Tibial nerve (tissue), 4 donors: Measurements from ENCODE around the gene CD300LB.

Source experiments
- EP300 ChIP-seq, 2 donors: sonication (generic); formaldehyde crosslinking; IDR thresholded peaks; one replicate each; pipeline ENCODE4 v1.6.1; 2017; ENCODE audit warnings: antibody characterized with exemption in 2 of 2, mild to moderate bottlenecking in 1 of 2
- POLR2A ChIP-seq, 2 donors: fragments of 450-650 bp; IDR thresholded peaks; one replicate each; pipeline ENCODE4 v1.6.1; 2017; ENCODE audit warnings: antibody characterized with exemption in 2 of 2, mild to moderate bottlenecking in 2 of 2, moderate library complexity in 2 of 2
- TF ChIP-seq, protein P1 (sequence below), 5 experiments: fragments of 200-600 bp in 3 of 5; fragments of 450-650 bp in 2 of 5; sonication (generic) in 3 of 5; IDR thresholded peaks; one replicate each; pipeline ENCODE4 v1.5.1; 2016 to 2019; ENCODE audit warnings: antibody characterized with exemption in 5 of 5, mild to moderate bottlenecking in 3 of 5, moderate library complexity in 2 of 5

DNA sequence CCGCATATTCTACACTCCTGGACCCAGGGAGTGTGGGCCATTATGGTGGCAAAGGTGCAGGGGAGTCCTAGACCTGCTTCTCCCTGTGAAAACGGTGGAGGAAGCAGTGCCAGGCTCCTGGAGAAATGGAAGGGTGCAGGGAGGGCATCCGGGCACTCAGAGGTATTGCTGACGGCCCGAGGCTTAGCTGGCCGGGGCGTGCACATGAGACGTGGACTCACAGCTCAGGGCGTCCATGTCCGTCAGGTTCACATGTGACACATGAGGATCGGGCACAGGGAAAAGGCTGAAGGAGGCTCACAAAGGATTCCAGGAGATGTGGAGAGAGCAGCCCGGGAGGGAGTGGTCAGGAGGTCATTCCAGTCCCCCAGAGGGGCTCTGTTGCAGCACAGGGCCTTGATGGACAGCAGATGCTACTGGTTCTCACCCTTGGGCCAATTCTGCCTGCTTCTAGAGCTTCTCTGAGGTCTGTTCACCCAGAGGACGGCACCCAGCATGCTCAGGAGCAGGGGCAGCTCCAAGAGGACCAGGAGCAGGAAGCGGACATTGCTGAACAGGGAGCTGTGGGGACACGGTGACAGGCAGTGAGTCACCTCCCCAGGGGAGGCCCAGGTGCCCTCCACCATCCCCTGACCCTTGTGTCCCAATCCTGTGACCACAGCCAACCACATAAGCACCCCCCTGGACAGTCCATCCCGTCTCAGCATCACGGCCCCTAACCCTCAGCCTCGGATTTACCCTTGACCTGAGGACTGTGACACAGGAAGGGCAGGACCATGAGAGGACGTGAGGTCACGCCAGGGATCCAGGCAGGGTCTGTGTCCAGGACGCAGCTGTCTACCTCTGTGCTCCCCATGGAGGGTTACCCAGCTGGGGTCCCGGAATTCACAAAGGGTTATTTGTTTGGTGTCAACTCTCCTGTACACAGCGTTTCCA is 10.2 kb upstream of the CD300LB start:
- TF ChIP-seq, protein P1, sequence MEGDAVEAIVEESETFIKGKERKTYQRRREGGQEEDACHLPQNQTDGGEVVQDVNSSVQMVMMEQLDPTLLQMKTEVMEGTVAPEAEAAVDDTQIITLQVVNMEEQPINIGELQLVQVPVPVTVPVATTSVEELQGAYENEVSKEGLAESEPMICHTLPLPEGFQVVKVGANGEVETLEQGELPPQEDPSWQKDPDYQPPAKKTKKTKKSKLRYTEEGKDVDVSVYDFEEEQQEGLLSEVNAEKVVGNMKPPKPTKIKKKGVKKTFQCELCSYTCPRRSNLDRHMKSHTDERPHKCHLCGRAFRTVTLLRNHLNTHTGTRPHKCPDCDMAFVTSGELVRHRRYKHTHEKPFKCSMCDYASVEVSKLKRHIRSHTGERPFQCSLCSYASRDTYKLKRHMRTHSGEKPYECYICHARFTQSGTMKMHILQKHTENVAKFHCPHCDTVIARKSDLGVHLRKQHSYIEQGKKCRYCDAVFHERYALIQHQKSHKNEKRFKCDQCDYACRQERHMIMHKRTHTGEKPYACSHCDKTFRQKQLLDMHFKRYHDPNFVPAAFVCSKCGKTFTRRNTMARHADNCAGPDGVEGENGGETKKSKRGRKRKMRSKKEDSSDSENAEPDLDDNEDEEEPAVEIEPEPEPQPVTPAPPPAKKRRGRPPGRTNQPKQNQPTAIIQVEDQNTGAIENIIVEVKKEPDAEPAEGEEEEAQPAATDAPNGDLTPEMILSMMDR (IDR thresholded peaks at IDR 0.05), result no peak
- TF ChIP-seq POLR2A (IDR thresholded peaks at IDR 0.05) (no peak), EP300 (IDR thresholded peaks at IDR 0.05) (no peak)
